ENCODE data around the gene ST8SIA1.

Gene ST8SIA1

DNA sequence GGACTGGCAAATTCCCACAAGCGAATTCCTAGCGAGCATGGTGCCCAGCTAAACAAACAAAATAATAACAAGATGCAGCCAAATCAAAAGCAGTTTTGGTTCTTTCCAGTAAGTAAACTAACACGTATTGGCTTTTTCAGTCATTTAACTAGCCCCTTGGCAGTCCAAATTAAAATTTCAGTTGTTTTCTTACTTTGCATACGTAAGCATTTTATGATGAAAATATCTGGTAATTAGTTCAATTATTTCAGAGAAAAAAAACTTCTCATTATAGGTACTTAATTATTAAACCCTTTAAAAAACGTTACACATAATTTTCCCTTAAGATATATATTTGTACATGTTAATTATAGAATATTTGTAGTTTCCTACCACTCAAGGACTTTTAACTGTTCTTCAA lies 70.1 kb downstream of the ST8SIA1 start:
- no peak overlapping the region for H3K4me3 ChIP-seq (ENCODE audit: low read length in 2 of 2)
- H3K9me3 ChIP-seq (ENCODE audit: control insufficient read depth in 2 of 2, low read length in 2 of 2): no peaks in the 10 kb centered on the region
- H3K27me3 ChIP-seq (ENCODE audit: control insufficient read depth in 1 of 2, insufficient read depth in 2 of 2, low read length in 2 of 2): no peaks in the 10 kb centered on the region
- no peak overlapping the region for H3K9ac ChIP-seq (ENCODE audit: low read length in 2 of 2)
- no peaks in the 10 kb centered on the region for H3K36me3 ChIP-seq (ENCODE audit: control insufficient read depth in 2 of 2, insufficient read depth in 2 of 2, low read length in 2 of 2)
- H3K4me1 ChIP-seq (ENCODE audit: control insufficient read depth, insufficient read depth, low read length): no peaks in the 10 kb centered on the region
- no peak overlapping the region for H3K27ac ChIP-seq (ENCODE audit: low read length)

- Histone ChIP-seq H3K27ac (ENCODE audit: low read length) (no peak overlapping the region), H3K4me1 (ENCODE audit: control insufficient read depth, insufficient read depth, low read length) (no peaks in the 10 kb centered on the region), H3K9ac (ENCODE audit: low read length in 2 of 2) (no peak overlapping the region), H3K36me3 (ENCODE audit: control insufficient read depth in 2 of 2, insufficient read depth in 2 of 2, low read length in 2 of 2) (no peaks in the 10 kb centered on the region), H3K27me3 (ENCODE audit: control insufficient read depth in 1 of 2, insufficient read depth in 2 of 2, low read length in 2 of 2) (no peaks in the 10 kb centered on the region), H3K4me3 (ENCODE audit: low read length in 2 of 2) (no peak overlapping the region), H3K9me3 (ENCODE audit: control insufficient read depth in 2 of 2, low read length in 2 of 2) (no peaks in the 10 kb centered on the region)
These were observed 72.2 kb downstream of the ST8SIA1 start for GRCh38 chr12:22262309-22262708.

- no peak overlapping the region for H3K9ac ChIP-seq (ENCODE audit: low read length in 2 of 2)
- H3K4me3 ChIP-seq (ENCODE audit: low read length in 2 of 2): no peak overlapping the region
- H3K9me3 ChIP-seq (ENCODE audit: control insufficient read depth in 2 of 2, low read length in 2 of 2): no peaks in the 10 kb centered on the region
- peaks cover 27% of the 10 kb centered on the region for H3K4me1 ChIP-seq (ENCODE audit: control insufficient read depth, insufficient read depth, low read length)
- peak overlapping the region; percentile 84 for H3K27ac ChIP-seq (ENCODE audit: low read length)
- H3K36me3 ChIP-seq (ENCODE audit: control insufficient read depth in 2 of 2, insufficient read depth in 2 of 2, low read length in 2 of 2): no peaks in the 10 kb centered on the region
- H3K27me3 ChIP-seq (ENCODE audit: control insufficient read depth in 1 of 2, insufficient read depth in 2 of 2, low read length in 2 of 2): no peaks in the 10 kb centered on the region
These were observed 77.4 kb downstream of the ST8SIA1 start for GRCh38 chr12:22257100-22257499.

GRCh38 chr12:22256605-22257004 lies 77.9 kb downstream of the ST8SIA1 start:
- Histone ChIP-seq H3K36me3 (ENCODE audit: control insufficient read depth in 2 of 2, insufficient read depth in 2 of 2, low read length in 2 of 2) (no peaks in the 10 kb centered on the region), H3K9ac (ENCODE audit: low read length in 2 of 2) (peak overlapping the region; percentile 5 to 6), H3K4me1 (ENCODE audit: control insufficient read depth, insufficient read depth, low read length) (peaks cover 27% of the 10 kb centered on the region), H3K27me3 (ENCODE audit: control insufficient read depth in 1 of 2, insufficient read depth in 2 of 2, low read length in 2 of 2) (no peaks in the 10 kb centered on the region), H3K9me3 (ENCODE audit: control insufficient read depth in 2 of 2, low read length in 2 of 2) (no peaks in the 10 kb centered on the region), H3K4me3 (ENCODE audit: low read length in 2 of 2) (peak overlapping the region in 1 of 2 donors; percentile 55), H3K27ac (ENCODE audit: low read length) (peak overlapping the region; percentile 84)

DNA sequence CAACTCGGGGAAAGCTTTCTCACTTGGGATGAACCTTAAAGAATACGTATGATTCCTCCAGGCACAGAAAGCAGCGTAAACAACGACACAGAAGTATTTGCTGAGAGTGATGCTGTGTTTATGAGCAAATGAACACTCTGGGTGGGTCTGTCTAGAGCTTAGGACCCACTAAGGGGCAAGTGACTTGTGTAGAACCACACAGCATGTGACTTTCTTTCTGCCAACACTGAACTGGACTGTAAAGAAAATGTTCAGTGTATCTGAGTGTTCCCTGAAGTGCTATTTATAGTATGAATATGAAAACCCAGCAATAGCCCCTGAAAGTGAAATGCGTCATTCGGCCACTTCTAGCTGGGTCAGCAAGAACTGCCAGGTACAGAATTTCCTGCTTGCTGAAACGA lies 78.5 kb downstream of the ST8SIA1 start:
- Histone ChIP-seq H3K9me3 (ENCODE audit: control insufficient read depth in 2 of 2, low read length in 2 of 2) (no peaks in the 10 kb centered on the region), H3K36me3 (ENCODE audit: control insufficient read depth in 2 of 2, insufficient read depth in 2 of 2, low read length in 2 of 2) (no peaks in the 10 kb centered on the region), H3K4me1 (ENCODE audit: control insufficient read depth, insufficient read depth, low read length) (peaks cover 27% of the 10 kb centered on the region), H3K27me3 (ENCODE audit: control insufficient read depth in 1 of 2, insufficient read depth in 2 of 2, low read length in 2 of 2) (no peaks in the 10 kb centered on the region), H3K4me3 (ENCODE audit: low read length in 2 of 2) (peak overlapping the region; percentile 21 to 55), H3K9ac (ENCODE audit: low read length in 2 of 2) (peak overlapping the region; percentile 35 to 58), H3K27ac (ENCODE audit: low read length) (peak overlapping the region; percentile 84)

GRCh38 chr12:22255097-22255496 lies 79.4 kb downstream of the ST8SIA1 start:
- Histone ChIP-seq H3K4me1 (ENCODE audit: control insufficient read depth, insufficient read depth, low read length) (peaks cover 27% of the 10 kb centered on the region), H3K4me3 (ENCODE audit: low read length in 2 of 2) (peak overlapping the region; percentile 23 to 47), H3K27me3 (ENCODE audit: control insufficient read depth in 1 of 2, insufficient read depth in 2 of 2, low read length in 2 of 2) (no peaks in the 10 kb centered on the region), H3K36me3 (ENCODE audit: control insufficient read depth in 2 of 2, insufficient read depth in 2 of 2, low read length in 2 of 2) (no peaks in the 10 kb centered on the region), H3K9me3 (ENCODE audit: control insufficient read depth in 2 of 2, low read length in 2 of 2) (no peaks in the 10 kb centered on the region), H3K27ac (ENCODE audit: low read length) (no peak overlapping the region), H3K9ac (ENCODE audit: low read length in 2 of 2) (peak overlapping the region in 1 of 2 donors; percentile 2)

DNA sequence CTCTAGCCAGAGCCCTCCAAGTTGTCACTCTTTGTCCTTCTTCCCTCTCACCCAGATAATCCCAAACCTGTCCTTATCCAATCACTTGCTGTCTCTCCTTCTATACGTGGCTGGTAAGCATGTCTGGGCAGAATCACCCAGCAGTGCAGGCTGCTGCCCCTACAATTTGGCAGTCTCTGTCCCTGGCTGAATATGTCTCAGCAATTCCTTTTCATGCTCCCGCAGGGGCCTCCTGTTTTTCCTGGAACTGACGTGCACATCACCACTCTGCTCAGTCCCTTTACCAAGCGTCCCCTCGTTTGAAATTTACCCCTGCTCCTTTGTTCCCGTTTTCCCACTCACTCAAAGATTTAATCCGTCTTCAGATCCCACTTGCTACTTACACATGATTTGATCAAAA lies 80.0 kb downstream of the ST8SIA1 start:
- no peaks in the 10 kb centered on the region for H3K36me3 ChIP-seq (ENCODE audit: control insufficient read depth in 2 of 2, insufficient read depth in 2 of 2, low read length in 2 of 2)
- no peak overlapping the region for H3K9ac ChIP-seq (ENCODE audit: low read length in 2 of 2)
- no peak overlapping the region for H3K4me3 ChIP-seq (ENCODE audit: low read length in 2 of 2)
- peaks cover 27% of the 10 kb centered on the region for H3K4me1 ChIP-seq (ENCODE audit: control insufficient read depth, insufficient read depth, low read length)
- no peaks in the 10 kb centered on the region for H3K27me3 ChIP-seq (ENCODE audit: control insufficient read depth in 1 of 2, insufficient read depth in 2 of 2, low read length in 2 of 2)
- H3K9me3 ChIP-seq (ENCODE audit: control insufficient read depth in 2 of 2, low read length in 2 of 2): no peaks in the 10 kb centered on the region
- no peak overlapping the region for H3K27ac ChIP-seq (ENCODE audit: low read length)

GRCh38 chr12:22252057-22252456 lies 82.5 kb downstream of the ST8SIA1 start:
- Histone ChIP-seq H3K4me1 (ENCODE audit: control insufficient read depth, insufficient read depth, low read length) (peaks cover 27% of the 10 kb centered on the region), H3K9ac (ENCODE audit: low read length in 2 of 2) (no peak overlapping the region), H3K4me3 (ENCODE audit: low read length in 2 of 2) (no peak overlapping the region), H3K27ac (ENCODE audit: low read length) (no peak overlapping the region), H3K27me3 (ENCODE audit: control insufficient read depth in 1 of 2, insufficient read depth in 2 of 2, low read length in 2 of 2) (no peaks in the 10 kb centered on the region), H3K9me3 (ENCODE audit: control insufficient read depth in 2 of 2, low read length in 2 of 2) (no peaks in the 10 kb centered on the region), H3K36me3 (ENCODE audit: control insufficient read depth in 2 of 2, insufficient read depth in 2 of 2, low read length in 2 of 2) (no peaks in the 10 kb centered on the region)

DNA sequence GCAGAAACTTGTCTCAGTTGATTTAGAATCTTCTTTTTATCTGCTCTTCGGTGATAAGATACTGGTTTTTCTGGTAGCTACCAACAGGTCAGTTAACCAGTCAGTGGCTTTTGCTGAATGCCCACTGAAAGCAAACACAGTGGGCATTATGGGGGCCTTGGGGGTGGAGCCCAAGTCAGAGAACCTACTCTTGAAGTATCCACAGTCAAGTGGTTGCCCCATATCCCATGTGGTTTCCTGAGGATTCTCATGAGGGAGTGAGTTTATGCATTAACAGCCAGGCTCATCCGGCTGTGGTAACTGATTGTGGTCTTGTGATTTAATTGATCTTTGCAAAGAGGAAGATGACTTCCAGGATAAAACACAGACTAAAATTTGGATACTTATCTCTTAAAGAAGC lies 83.7 kb downstream of the ST8SIA1 start:
- H3K9me3 ChIP-seq (ENCODE audit: control insufficient read depth in 2 of 2, low read length in 2 of 2): no peaks in the 10 kb centered on the region
- H3K36me3 ChIP-seq (ENCODE audit: control insufficient read depth in 2 of 2, insufficient read depth in 2 of 2, low read length in 2 of 2): no peaks in the 10 kb centered on the region
- no peak overlapping the region for H3K4me3 ChIP-seq (ENCODE audit: low read length in 2 of 2)
- peaks cover 15% of the 10 kb centered on the region for H3K4me1 ChIP-seq (ENCODE audit: control insufficient read depth, insufficient read depth, low read length)
- H3K9ac ChIP-seq (ENCODE audit: low read length in 2 of 2): no peak overlapping the region
- H3K27me3 ChIP-seq (ENCODE audit: control insufficient read depth in 1 of 2, insufficient read depth in 2 of 2, low read length in 2 of 2): no peaks in the 10 kb centered on the region
- no peak overlapping the region for H3K27ac ChIP-seq (ENCODE audit: low read length)

DNA sequence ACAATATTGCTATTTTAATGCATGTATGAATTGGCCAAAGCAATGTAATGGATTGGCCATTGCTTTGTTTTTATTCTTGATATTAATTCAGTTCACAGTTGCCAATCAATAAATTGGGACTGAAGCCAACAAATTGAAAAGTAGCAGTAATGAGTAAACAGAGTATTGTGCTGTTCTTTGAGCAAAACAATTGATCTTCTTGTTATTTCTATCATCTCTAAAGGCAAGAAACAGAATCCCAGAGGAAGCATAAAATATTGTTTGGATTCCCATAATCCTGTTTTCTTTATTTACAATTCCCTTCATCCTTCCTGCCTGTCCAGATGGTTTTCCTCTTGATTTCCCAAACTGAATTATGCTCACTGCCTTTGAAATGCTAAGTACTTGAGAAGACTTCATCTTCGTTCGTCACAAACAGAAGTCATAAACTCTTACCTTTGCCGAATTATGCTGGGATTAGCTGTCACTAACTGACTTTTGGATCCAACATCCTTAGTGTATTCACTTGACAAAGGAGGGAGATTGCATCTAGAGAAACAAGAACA lies 85.9 kb downstream of the ST8SIA1 start:
- no peak overlapping the region for H3K9ac ChIP-seq (ENCODE audit: low read length in 2 of 2)
- H3K9me3 ChIP-seq (ENCODE audit: control insufficient read depth in 2 of 2, low read length in 2 of 2): no peaks in the 10 kb centered on the region
- no peaks in the 10 kb centered on the region for H3K27me3 ChIP-seq (ENCODE audit: control insufficient read depth in 1 of 2, insufficient read depth in 2 of 2, low read length in 2 of 2)
- H3K4me1 ChIP-seq (ENCODE audit: control insufficient read depth, insufficient read depth, low read length): no peaks in the 10 kb centered on the region
- H3K27ac ChIP-seq (ENCODE audit: low read length): no peak overlapping the region
- H3K36me3 ChIP-seq (ENCODE audit: control insufficient read depth in 2 of 2, insufficient read depth in 2 of 2, low read length in 2 of 2): no peaks in the 10 kb centered on the region
- H3K4me3 ChIP-seq (ENCODE audit: low read length in 2 of 2): no peak overlapping the region

DNA sequence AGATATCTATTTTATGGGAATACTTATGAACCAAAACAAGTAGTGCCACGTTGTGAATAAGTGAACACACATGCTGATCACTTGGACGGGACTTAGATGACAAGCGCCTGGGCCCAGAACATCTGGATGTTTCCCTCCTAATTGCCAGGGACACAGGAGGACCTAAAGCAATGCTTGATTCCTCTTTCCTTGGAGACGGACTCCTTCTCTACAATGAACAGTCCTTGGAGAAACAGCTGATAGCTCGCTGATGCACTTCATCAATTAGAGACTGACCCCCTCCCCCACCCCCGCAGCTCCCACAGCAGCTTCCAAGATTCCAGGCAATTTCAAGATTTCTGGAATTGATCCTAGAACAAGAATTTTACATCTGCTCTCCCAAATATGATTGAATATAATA lies 86.4 kb downstream of the ST8SIA1 start:
- no peak overlapping the region for H3K27ac ChIP-seq (ENCODE audit: low read length)
- no peak overlapping the region for H3K4me3 ChIP-seq (ENCODE audit: low read length in 2 of 2)
- no peaks in the 10 kb centered on the region for H3K4me1 ChIP-seq (ENCODE audit: control insufficient read depth, insufficient read depth, low read length)
- H3K27me3 ChIP-seq (ENCODE audit: control insufficient read depth in 1 of 2, insufficient read depth in 2 of 2, low read length in 2 of 2): no peaks in the 10 kb centered on the region
- H3K9me3 ChIP-seq (ENCODE audit: control insufficient read depth in 2 of 2, low read length in 2 of 2): no peaks in the 10 kb centered on the region
- no peak overlapping the region for H3K9ac ChIP-seq (ENCODE audit: low read length in 2 of 2)
- no peaks in the 10 kb centered on the region for H3K36me3 ChIP-seq (ENCODE audit: control insufficient read depth in 2 of 2, insufficient read depth in 2 of 2, low read length in 2 of 2)
